Measurements from ENCODE around the gene SNX27.

DNA sequence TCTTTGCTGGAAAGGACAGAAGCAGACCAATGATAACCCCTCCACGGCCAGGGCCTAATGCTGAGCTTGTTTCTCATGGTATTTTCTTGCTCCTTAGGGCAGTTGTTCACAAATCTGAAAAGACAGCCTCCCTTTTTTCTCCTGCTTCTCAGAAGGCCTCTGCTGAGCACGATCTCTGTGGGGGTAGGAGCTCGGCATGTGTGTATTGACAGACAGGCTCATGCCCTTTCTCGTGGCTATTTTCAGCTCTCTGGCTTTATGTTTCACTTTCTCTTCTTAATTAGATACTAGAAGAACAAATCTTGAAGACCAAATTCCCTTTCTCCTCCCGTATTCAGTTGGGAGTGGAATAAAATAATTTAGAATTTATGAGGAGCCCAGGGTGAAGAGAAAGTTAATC is 108.7 kb downstream of the SNX27 start:
- TF ChIP-seq TAF1 (IDR thresholded peaks at IDR 0.05; ENCODE audit: low read depth, low read length) (no peak), POLR2AphosphoS5 (IDR thresholded peaks at IDR 0.05; ENCODE audit: low read depth, low read length) (no peak)
